Gastroesophageal sphincter (tissue), 3 donors: ENCODE results near the gene RIMS3.

ENCODE experiments used
- CTCF ChIP-seq, 4 experiments: fragments of 200-600 bp in 2 of 4; fragments of 450-650 bp in 2 of 4; sonication (generic) in 1 of 4; IDR thresholded peaks; one replicate each; pipeline ENCODE4 v1.5.1; 2017 to 2019; ENCODE audit warnings: antibody characterized with exemption in 4 of 4, mild to moderate bottlenecking in 2 of 4, moderate library complexity in 2 of 4
- POLR2A ChIP-seq, 2 donors: fragments of 450-650 bp; IDR thresholded peaks; one replicate each; pipeline ENCODE4 v1.6.1; 2017; ENCODE audit warnings: antibody characterized with exemption in 2 of 2, mild to moderate bottlenecking in 2 of 2, moderate library complexity in 1 of 2

GRCh38 chr1:40626383-40626770, 39.1 kb downstream of the RIMS3 start:
- TF ChIP-seq CTCF (IDR thresholded peaks at IDR 0.05), result no peak
- TF ChIP-seq POLR2A (IDR thresholded peaks at IDR 0.05), result no peak
